Gastroesophageal sphincter (tissue), 3 donors: Measurements from ENCODE around the gene C10orf143.

ENCODE experiments used
- CTCF ChIP-seq, 4 experiments: fragments of 200-600 bp in 2 of 4; fragments of 450-650 bp in 2 of 4; sonication (generic) in 1 of 4; IDR thresholded peaks; one replicate each; pipeline ENCODE4 v1.5.1; 2017 to 2019; ENCODE audit warnings: antibody characterized with exemption in 4 of 4, mild to moderate bottlenecking in 2 of 4, moderate library complexity in 2 of 4
- POLR2A ChIP-seq, 2 donors: fragments of 450-650 bp; IDR thresholded peaks; one replicate each; pipeline ENCODE4 v1.6.1; 2017; ENCODE audit warnings: antibody characterized with exemption in 2 of 2, mild to moderate bottlenecking in 2 of 2, moderate library complexity in 1 of 2
- POLR2AphosphoS5 ChIP-seq: sonication (generic); formaldehyde crosslinking; IDR thresholded peaks from one replicate; pipeline ENCODE4 v1.6.1; 2017; ENCODE audit warnings: antibody characterized with exemption

- TF ChIP-seq CTCF (IDR thresholded peaks at IDR 0.05) (no peak), POLR2AphosphoS5 (no peak), POLR2A (IDR thresholded peaks at IDR 0.05) (no peak)
Observed at GRCh38 chr10:130112821-130113220, 2.2 kb upstream of the C10orf143 start.
